ENCODE results near the gene LDLRAD4. TPM values are rescaled to one million over a fixed set of nuclear protein-coding genes. Genes with fewer than 3 reads are reported as not detected.

The LDLRAD4 gene
- total and polyA plus RNA-seq, 2 experiments from 2014 or later = 0.73 to 1.9 TPM

GRCh38 chr18:13676471-13676870 is 457.9 kb downstream of the LDLRAD4 start:
- H4K20me1 ChIP-seq (replicated peaks; ENCODE audit: insufficient read depth) = no peaks in the 10 kb centered on the region
- H3K4me3 Mint-ChIP-seq = no peak overlapping the region
- ATAC-seq = no peak
- H3K4me2 ChIP-seq = no peak overlapping the region
- H3K79me2 ChIP-seq (replicated peaks; ENCODE audit: insufficient read depth) = peaks cover 30% of the 10 kb centered on the region
- no peak overlapping the region for H3K4me3 ChIP-seq
- H3K4me1 Mint-ChIP-seq = no peaks in the 10 kb centered on the region
- 0 out of 2 replicates have a peak, but pooled peaks cover 4% of the 10 kb centered on the region for H3K9me2 ChIP-seq (ENCODE audit: insufficient read depth)
- no peak overlapping the region for H3K27ac ChIP-seq (ENCODE audit: low read depth)
- H3K4me1 ChIP-seq (ENCODE audit: insufficient read depth) = no peaks in the 10 kb centered on the region
- peaks cover 8% of the 10 kb centered on the region for H3F3A ChIP-seq (replicated peaks; ENCODE audit: low read depth)
- TF ChIP-seq JUNB (IDR thresholded peaks at IDR 0.05; ENCODE audit: unreplicated experiment) = no peak
- no peak for TF ChIP-seq ETS1 (IDR thresholded peaks at IDR 0.05)
- TF ChIP-seq STAT1 (IDR thresholded peaks at IDR 0.05; ENCODE audit: unreplicated experiment) = no peak
- no peak for TF ChIP-seq ZNF462 (CRISPR knock-in tag; IDR thresholded peaks at IDR 0.05)
- no peak for TF ChIP-seq ZNF114 (CRISPR knock-in tag; IDR thresholded peaks at IDR 0.05)
- no peak for TF ChIP-seq REST (IDR thresholded peaks at IDR 0.05; ENCODE audit: unreplicated experiment)
- TF ChIP-seq EZH2phosphoT487 (IDR thresholded peaks at IDR 0.05; ENCODE audit: unreplicated experiment) = no peak
- TF ChIP-seq CTCF (conservative IDR thresholded peaks at IDR 0.05; ENCODE audit: low read depth in 2 of 2) = no peak
- TF ChIP-seq NANOG (IDR thresholded peaks at IDR 0.05; ENCODE audit: borderline replicate concordance) = no peak
- no peak for TF ChIP-seq CREB1 (CRISPR knock-in tag; IDR thresholded peaks at IDR 0.05; ENCODE audit: low read depth)
- TF ChIP-seq EZH2 (IDR thresholded peaks at IDR 0.05; ENCODE audit: low read depth, unreplicated experiment) = no peak
- TF ChIP-seq POLR2AphosphoS5 (IDR thresholded peaks at IDR 0.05; ENCODE audit: low read depth) = no peak
- no peak for TF ChIP-seq ZNF331 (CRISPR knock-in tag; IDR thresholded peaks at IDR 0.05; ENCODE audit: low read depth)
- DNase-seq (ENCODE audit: low spot score) = no peak
- H3K27ac Mint-ChIP-seq = 0 out of 2 replicates have a peak overlapping the region, but pooled peaks have one; percentile 44
- no peaks in the 10 kb centered on the region; the same call in 1 of the 2 replicates for H3K36me3 ChIP-seq (ENCODE audit: insufficient read depth)
- H3K9me3 Mint-ChIP-seq = peaks cover 50% of the 10 kb centered on the region
- peaks cover 46% of the 10 kb centered on the region for H3K36me3 Mint-ChIP-seq (ENCODE audit: low read depth)
- peaks cover 11% of the 10 kb centered on the region for H3K27me3 Mint-ChIP-seq (ENCODE audit: insufficient read depth, low read depth, poor library complexity)
- H2AFZ ChIP-seq = no peak overlapping the region
- H3K27me3 ChIP-seq (ENCODE audit: insufficient read depth) = no peaks in the 10 kb centered on the region

Data from GM23338 (cell line).